Smooth muscle cell (in vitro differentiated cells): ENCODE measurements around the gene IGFL4. TPM values are rescaled to one million over a fixed set of nuclear protein-coding genes. Genes with fewer than 3 reads are reported as not detected.

ENCODE experiments used
- DNase-seq: peaks from one replicate; lab custom pipeline; 2025; ENCODE audit not compliant: unreplicated experiment; lab: John Stamatoyannopoulos, UW
- H2AFZ ChIP-seq: fragments of 200-600 bp; sonication (generic); 2 replicates; pipeline ENCODE4 v1.6.0; 2016; ENCODE audit warnings: antibody characterized with exemption, low read depth, mild to moderate bottlenecking
- H3F3A ChIP-seq: fragments of 200-600 bp; sonication (generic); 2 replicates; pipeline ENCODE4 v1.6.0; 2017; ENCODE audit warnings: antibody characterized with exemption, low read depth
- H3K27ac ChIP-seq: fragments of 200-600 bp; sonication (generic); 2 replicates; pipeline ENCODE4 v1.5.1; 2016; ENCODE audit warnings: low read depth, mild to moderate bottlenecking
- H3K27me3 ChIP-seq: fragments of 200-600 bp; sonication (generic); 2 replicates; pipeline ENCODE4 v1.6.1; 2016; ENCODE audit warnings: low read depth, mild to moderate bottlenecking
- H3K36me3 ChIP-seq: fragments of 200-600 bp; sonication (generic); 2 replicates; pipeline ENCODE4 v1.5.1; 2016; ENCODE audit warnings: low read depth
- H3K4me1 ChIP-seq: fragments of 200-600 bp; sonication (generic); 2 replicates; pipeline ENCODE4 v1.5.1; 2016; ENCODE audit warnings: low read depth
- H3K4me2 ChIP-seq: fragments of 200-600 bp; sonication (generic); 2 replicates; pipeline ENCODE4 v1.6.0; 2016; ENCODE audit warnings: mild to moderate bottlenecking
- H3K4me3 ChIP-seq: fragments of 200-600 bp; sonication (generic); 2 replicates; pipeline ENCODE4 v1.5.1; 2016; ENCODE audit warnings: mild to moderate bottlenecking
- H3K79me2 ChIP-seq: fragments of 200-600 bp; sonication (generic); 2 replicates; pipeline ENCODE4 v1.6.0; 2016; ENCODE audit warnings: low read depth, mild to moderate bottlenecking
- H3K9ac ChIP-seq: fragments of 200-600 bp; sonication (generic); 2 replicates; pipeline ENCODE4 v1.6.0; 2016; ENCODE audit warnings: low read depth
- H3K9me3 ChIP-seq: fragments of 200-600 bp; sonication (generic); replicated peaks from 2 replicates; pipeline ENCODE4 v1.5.1; 2016; ENCODE audit warnings: low read depth
- H4K20me1 ChIP-seq: fragments of 200-600 bp; sonication (generic); 2 replicates; pipeline ENCODE4 v1.6.0; 2016; ENCODE audit warnings: low read depth
- CTCF ChIP-seq: fragments of 200-600 bp; sonication (generic); IDR thresholded peaks from 2 replicates; pipeline ENCODE4 v1.5.1; 2017; ENCODE audit warnings: borderline replicate concordance, mild to moderate bottlenecking, antibody characterized with exemption; ENCODE audit not compliant: insufficient read depth, poor library complexity, severe bottlenecking
- WGBS: methylation state at CpG from one replicate; pipeline ENCODE4 v1.1.7; 2016; ENCODE audit warnings: low lambda C conversion rate; 5-methylcytosine and 5-hydroxymethylcytosine counted together
- polyA plus RNA-seq: library from polyadenylated mRNA; unstranded; fragments of >200 nt; fragmentation: Nextera tagmentation; extraction: Ambion mirVana; gene quantifications from 2 replicates; pipeline ENCODE4 v1.2.1, GENCODE V29; 2016
- total RNA-seq: library from RNA; depleted of rRNA; stranded (reverse); fragments of >200 nt; gene quantifications from 2 replicates; pipeline ENCODE4 v1.2.3, GENCODE V29; 2014

Gene IGFL4
- total and polyA plus RNA-seq, 2 experiments from 2014 or later, result 0.45 TPM; not detected in 1

- Histone ChIP-seq H4K20me1 (no peaks in the 10 kb centered on the region), H3K36me3 (no peaks in the 10 kb centered on the region), H2AFZ (no peak overlapping the region), H3K4me1 (no peaks in the 10 kb centered on the region), H3K4me3 (no peak overlapping the region), H3K27me3 (peaks cover 6% of the 10 kb centered on the region), H3K4me2 (peak overlapping the region; percentile 20), H3K9ac (peak overlapping the region; percentile 65), H3K27ac (peak overlapping the region; percentile 84), H3K9me3 (no peaks in the 10 kb centered on the region), H3F3A (no peaks in the 10 kb centered on the region), H3K79me2 (no peaks in the 10 kb centered on the region)
- WGBS, result 35% methylated on average over 6 of the region's 6 CpGs
- DNase-seq, result no peak
- TF ChIP-seq CTCF, result no peak
These were observed 29.1 kb upstream of the IGFL4 start for GRCh38 chr19:46069806-46070341.

- Histone ChIP-seq H3K9me3 (no peaks in the 10 kb centered on the region), H3K4me1 (no peaks in the 10 kb centered on the region), H3K4me2 (peak overlapping the region; percentile 22), H3K79me2 (no peaks in the 10 kb centered on the region), H4K20me1 (no peaks in the 10 kb centered on the region), H2AFZ (no peak overlapping the region), H3K27me3 (no peaks in the 10 kb centered on the region), H3K4me3 (no peak overlapping the region), H3K9ac (peak overlapping the region; percentile 25), H3K27ac (peak overlapping the region; percentile 84), H3K36me3 (no peaks in the 10 kb centered on the region), H3F3A (no peaks in the 10 kb centered on the region)
- no peak for TF ChIP-seq CTCF
- WGBS, result 54% methylated on average over 12 of the region's 12 CpGs
- no peak for DNase-seq
These were observed 27.8 kb upstream of the IGFL4 start for GRCh38 chr19:46068345-46069258.

DNA sequence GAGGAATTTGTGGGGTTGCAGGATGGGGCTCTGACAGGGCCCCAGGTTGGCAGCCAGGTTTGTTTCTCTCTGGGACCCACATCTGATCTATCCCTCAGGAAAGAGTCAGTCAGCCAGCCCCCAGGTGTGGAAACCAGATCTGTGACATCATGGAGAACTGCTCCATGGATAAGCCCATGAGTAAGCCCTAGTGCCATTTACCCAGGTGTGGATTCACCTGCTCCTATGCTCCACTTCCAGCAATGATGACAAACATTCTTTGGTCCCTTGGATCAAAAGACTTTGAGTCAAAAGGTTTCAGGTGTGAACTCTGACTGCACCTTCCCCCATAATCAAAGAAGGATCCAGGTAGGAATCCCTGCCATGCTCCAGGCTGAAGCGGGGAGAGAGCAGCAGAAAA is 26.9 kb upstream of the IGFL4 start:
- Histone ChIP-seq H3K9ac (no peak overlapping the region), H2AFZ (no peak overlapping the region), H3K4me1 (no peaks in the 10 kb centered on the region), H3K79me2 (no peaks in the 10 kb centered on the region), H3K36me3 (no peaks in the 10 kb centered on the region), H3K27me3 (no peaks in the 10 kb centered on the region), H3K4me2 (peak overlapping the region; percentile 22), H3K27ac (peak overlapping the region; percentile 84), H3K9me3 (no peaks in the 10 kb centered on the region), H4K20me1 (no peaks in the 10 kb centered on the region), H3K4me3 (no peak overlapping the region), H3F3A (no peaks in the 10 kb centered on the region)
- DNase-seq, result no peak
- no peak for TF ChIP-seq CTCF
- 100% methylated on average over 1 of the region's 1 CpG for WGBS
